Upper lobe of right lung (tissue), 1 donor: ENCODE data around the gene DCP1B. TPM values are rescaled to one million over a fixed set of nuclear protein-coding genes. Genes with fewer than 3 reads are reported as not detected.

ENCODE experiments used
- ATAC-seq: fragments of 200-7000 bp; cut with Tn5 transposase; one replicate; pipeline ENCODE4 v1.9.1; 2020; ENCODE audit warnings: mild to moderate bottlenecking, moderate library complexity
- DNase-seq: peaks from one replicate; pipeline ENCODE4 v3.0.0-alpha.2; 2020
- H3K27ac ChIP-seq: fragments of 200-600 bp; one replicate; pipeline ENCODE4 v1.8.0; 2022
- H3K27me3 ChIP-seq: fragments of 200-600 bp; one replicate; pipeline ENCODE4 v1.8.0; 2022; ENCODE audit warnings: mild to moderate bottlenecking
- H3K36me3 ChIP-seq: fragments of 200-600 bp; one replicate; pipeline ENCODE4 v1.8.0; 2022
- H3K4me1 ChIP-seq: fragments of 200-600 bp; one replicate; pipeline ENCODE4 v1.8.0; 2022
- H3K4me3 ChIP-seq: fragments of 200-600 bp; one replicate; pipeline ENCODE4 v1.8.0; 2022; ENCODE audit warnings: mild to moderate bottlenecking
- H3K9me3 ChIP-seq: fragments of 200-600 bp; one replicate; pipeline ENCODE4 v1.8.0; 2022
- CTCF ChIP-seq: fragments of 200-600 bp; IDR thresholded peaks from one replicate; pipeline ENCODE4 v1.8.0; 2022; ENCODE audit warnings: antibody characterized with exemption
- intact Hi-C: fragments of 100-400 bp; cut with DNase I; formaldehyde crosslinking; loops from one replicate; pipeline ENCODE4 v1.11.0; 2022
- total RNA-seq: library from RNA; stranded (reverse); fragmentation: NEBNext Ultra II Directional; extraction: Animal tissue kit (Norgen Biotek cat#: 25700); gene quantifications from one replicate; pipeline ENCODE4 v1.2.1, GENCODE V29; 2021
- donor health status: DM: no; HTN: yes; CAD: no; lungs with severe emphysema.

Gene DCP1B
- total RNA-seq, 1 donor from 2014 or later: 12.8 TPM

GRCh38 chr12:1939801-1940607 is 64.3 kb downstream of the DCP1B start:
- Histone ChIP-seq H3K27me3 (no peaks in the 10 kb centered on the region), H3K4me3 (no peak overlapping the region), H3K9me3 (no peaks in the 10 kb centered on the region), H3K36me3 (peaks cover 30% of the 10 kb centered on the region), H3K27ac (no peak overlapping the region), H3K4me1 (peaks cover 7% of the 10 kb centered on the region)
- DNase-seq (peak; percentile 92), ATAC-seq (peak; percentile 89)
- intact Hi-C loops: loop anchor here (5.0 to 10.0 kb wide), 2 partner anchors 143 to 305 kb away; no protein-coding TSS in a partner anchor
- peak; percentile 97 for TF ChIP-seq CTCF

DNA sequence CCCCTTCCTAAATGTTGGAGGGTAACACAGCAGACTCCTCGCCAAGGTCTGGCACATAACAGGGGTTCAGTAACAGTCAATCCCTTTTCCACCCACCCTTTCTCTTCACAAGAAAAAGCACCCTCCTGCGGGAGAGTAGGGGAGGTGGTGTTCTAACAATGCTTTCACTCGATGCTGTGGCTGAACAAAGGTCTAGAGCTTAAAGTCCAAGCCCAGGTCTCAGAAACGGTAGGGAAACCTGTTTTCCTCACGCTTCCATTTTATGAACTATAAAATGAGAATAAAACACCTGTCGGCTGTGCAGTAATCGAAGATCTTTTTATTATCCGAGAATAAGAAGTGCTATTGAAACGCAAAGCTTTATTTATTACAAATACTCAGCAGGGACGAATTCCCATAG is 64.9 kb downstream of the DCP1B start:
- Histone ChIP-seq H3K36me3 (peaks cover 30% of the 10 kb centered on the region), H3K27me3 (no peaks in the 10 kb centered on the region), H3K4me1 (peaks cover 7% of the 10 kb centered on the region), H3K27ac (no peak overlapping the region), H3K4me3 (no peak overlapping the region), H3K9me3 (no peaks in the 10 kb centered on the region)
- TF ChIP-seq CTCF: no peak
- ATAC-seq (no peak), DNase-seq (no peak)
- intact Hi-C loops: loop anchor here (5.0 to 10.0 kb wide), 2 partner anchors 142 to 305 kb away; no protein-coding TSS in a partner anchor

DNA sequence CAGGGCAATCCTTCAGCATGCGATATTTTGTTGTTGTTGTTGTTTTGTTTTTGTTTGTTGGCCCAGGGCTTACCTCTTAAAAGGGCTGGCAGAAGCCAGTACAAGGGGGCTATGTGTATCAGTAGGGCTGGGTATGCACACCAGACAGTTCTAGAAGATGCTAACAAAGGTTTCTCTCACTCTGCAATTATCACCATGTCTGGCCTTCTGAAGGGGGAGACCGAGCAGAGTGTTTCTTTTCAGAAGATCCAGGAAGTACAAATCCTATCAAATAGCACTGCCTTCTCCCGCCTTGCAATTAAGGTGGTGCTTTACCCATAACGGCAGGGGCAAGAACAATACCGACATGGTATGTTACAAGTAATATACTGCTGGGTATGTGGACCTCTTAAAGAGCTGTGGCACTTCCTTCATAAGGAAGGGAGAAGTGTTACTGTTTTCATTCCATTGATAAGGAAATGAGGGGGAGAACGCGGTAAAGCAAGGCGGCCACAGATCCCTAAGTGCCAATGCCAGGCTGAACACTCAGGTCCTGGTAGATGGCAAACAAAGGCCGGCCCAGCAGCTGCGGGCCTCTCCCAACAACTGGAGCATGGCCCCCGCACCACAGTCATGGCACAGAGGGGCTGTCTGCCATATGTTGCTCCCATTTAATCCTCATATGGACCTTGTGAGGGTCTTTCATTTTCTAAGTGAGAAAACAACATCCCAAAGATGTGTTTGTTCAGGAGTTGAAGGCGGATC is 66.6 kb downstream of the DCP1B start:
- Histone ChIP-seq H3K9me3 (no peaks in the 10 kb centered on the region), H3K36me3 (peaks cover 30% of the 10 kb centered on the region), H3K4me3 (no peak overlapping the region), H3K27ac (peak overlapping the region; percentile 36), H3K27me3 (no peaks in the 10 kb centered on the region), H3K4me1 (peaks cover 7% of the 10 kb centered on the region)
- ATAC-seq (no peak), DNase-seq (peak; percentile 58)
- TF ChIP-seq CTCF: no peak
- intact Hi-C loops: loop anchor here (5.0 to 10.0 kb wide), 2 partner anchors 140 to 303 kb away; no protein-coding TSS in a partner anchor

- Histone ChIP-seq H3K9me3 (no peaks in the 10 kb centered on the region), H3K4me1 (peaks cover 7% of the 10 kb centered on the region), H3K27ac (peak overlapping the region; percentile 17), H3K36me3 (peaks cover 29% of the 10 kb centered on the region), H3K4me3 (no peak overlapping the region), H3K27me3 (no peaks in the 10 kb centered on the region)
- no peak for TF ChIP-seq CTCF
- intact Hi-C loops: loop anchor here (5.0 to 10.0 kb wide), 2 partner anchors 139 to 302 kb away; no protein-coding TSS in a partner anchor
- DNase-seq (peak; percentile 87), ATAC-seq (peak; percentile 84)
These were observed 67.6 kb downstream of the DCP1B start for GRCh38 chr12:1936406-1937320.
